ENCODE data around the gene IGFALS. TPM values are rescaled to one million over a fixed set of nuclear protein-coding genes. Genes with fewer than 3 reads are reported as not detected.

Gene IGFALS
- total and polyA plus RNA-seq, 2 experiments from 2014 or later = 0.16 TPM; not detected in 1

DNA sequence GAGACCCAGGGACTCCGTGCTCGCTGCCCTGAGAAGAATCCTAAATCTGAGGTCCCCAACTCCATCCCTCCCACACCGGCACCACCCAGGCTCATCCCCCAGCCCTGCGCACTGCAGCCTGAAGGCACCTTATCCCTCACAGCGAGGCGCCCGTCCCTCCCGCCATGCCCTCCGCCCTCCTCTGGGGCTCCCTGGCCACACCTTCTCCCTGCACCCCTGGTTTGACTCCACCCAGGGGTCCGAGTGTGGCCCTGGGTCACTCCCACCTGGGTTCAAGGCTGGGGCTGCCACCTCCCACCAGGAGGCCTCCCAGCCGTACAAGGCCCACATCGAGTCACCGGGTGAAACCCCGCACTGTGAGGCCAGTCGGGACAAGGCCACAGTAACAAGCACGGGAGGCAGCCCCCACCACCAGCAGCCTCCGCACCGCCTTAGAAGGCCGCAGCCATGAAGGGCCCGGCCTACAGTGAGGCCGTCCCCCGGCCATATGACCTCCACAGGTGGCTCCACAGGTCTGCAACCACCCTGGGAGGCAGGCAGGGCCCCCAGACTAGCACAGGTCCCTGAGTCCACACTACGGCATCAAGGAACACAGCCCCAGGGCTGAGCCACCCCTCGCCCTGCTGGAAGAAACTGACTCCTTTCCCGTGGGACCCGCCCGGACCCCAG lies 24.8 kb upstream of the IGFALS start (continued):
- TF ChIP-seq, protein P1, sequence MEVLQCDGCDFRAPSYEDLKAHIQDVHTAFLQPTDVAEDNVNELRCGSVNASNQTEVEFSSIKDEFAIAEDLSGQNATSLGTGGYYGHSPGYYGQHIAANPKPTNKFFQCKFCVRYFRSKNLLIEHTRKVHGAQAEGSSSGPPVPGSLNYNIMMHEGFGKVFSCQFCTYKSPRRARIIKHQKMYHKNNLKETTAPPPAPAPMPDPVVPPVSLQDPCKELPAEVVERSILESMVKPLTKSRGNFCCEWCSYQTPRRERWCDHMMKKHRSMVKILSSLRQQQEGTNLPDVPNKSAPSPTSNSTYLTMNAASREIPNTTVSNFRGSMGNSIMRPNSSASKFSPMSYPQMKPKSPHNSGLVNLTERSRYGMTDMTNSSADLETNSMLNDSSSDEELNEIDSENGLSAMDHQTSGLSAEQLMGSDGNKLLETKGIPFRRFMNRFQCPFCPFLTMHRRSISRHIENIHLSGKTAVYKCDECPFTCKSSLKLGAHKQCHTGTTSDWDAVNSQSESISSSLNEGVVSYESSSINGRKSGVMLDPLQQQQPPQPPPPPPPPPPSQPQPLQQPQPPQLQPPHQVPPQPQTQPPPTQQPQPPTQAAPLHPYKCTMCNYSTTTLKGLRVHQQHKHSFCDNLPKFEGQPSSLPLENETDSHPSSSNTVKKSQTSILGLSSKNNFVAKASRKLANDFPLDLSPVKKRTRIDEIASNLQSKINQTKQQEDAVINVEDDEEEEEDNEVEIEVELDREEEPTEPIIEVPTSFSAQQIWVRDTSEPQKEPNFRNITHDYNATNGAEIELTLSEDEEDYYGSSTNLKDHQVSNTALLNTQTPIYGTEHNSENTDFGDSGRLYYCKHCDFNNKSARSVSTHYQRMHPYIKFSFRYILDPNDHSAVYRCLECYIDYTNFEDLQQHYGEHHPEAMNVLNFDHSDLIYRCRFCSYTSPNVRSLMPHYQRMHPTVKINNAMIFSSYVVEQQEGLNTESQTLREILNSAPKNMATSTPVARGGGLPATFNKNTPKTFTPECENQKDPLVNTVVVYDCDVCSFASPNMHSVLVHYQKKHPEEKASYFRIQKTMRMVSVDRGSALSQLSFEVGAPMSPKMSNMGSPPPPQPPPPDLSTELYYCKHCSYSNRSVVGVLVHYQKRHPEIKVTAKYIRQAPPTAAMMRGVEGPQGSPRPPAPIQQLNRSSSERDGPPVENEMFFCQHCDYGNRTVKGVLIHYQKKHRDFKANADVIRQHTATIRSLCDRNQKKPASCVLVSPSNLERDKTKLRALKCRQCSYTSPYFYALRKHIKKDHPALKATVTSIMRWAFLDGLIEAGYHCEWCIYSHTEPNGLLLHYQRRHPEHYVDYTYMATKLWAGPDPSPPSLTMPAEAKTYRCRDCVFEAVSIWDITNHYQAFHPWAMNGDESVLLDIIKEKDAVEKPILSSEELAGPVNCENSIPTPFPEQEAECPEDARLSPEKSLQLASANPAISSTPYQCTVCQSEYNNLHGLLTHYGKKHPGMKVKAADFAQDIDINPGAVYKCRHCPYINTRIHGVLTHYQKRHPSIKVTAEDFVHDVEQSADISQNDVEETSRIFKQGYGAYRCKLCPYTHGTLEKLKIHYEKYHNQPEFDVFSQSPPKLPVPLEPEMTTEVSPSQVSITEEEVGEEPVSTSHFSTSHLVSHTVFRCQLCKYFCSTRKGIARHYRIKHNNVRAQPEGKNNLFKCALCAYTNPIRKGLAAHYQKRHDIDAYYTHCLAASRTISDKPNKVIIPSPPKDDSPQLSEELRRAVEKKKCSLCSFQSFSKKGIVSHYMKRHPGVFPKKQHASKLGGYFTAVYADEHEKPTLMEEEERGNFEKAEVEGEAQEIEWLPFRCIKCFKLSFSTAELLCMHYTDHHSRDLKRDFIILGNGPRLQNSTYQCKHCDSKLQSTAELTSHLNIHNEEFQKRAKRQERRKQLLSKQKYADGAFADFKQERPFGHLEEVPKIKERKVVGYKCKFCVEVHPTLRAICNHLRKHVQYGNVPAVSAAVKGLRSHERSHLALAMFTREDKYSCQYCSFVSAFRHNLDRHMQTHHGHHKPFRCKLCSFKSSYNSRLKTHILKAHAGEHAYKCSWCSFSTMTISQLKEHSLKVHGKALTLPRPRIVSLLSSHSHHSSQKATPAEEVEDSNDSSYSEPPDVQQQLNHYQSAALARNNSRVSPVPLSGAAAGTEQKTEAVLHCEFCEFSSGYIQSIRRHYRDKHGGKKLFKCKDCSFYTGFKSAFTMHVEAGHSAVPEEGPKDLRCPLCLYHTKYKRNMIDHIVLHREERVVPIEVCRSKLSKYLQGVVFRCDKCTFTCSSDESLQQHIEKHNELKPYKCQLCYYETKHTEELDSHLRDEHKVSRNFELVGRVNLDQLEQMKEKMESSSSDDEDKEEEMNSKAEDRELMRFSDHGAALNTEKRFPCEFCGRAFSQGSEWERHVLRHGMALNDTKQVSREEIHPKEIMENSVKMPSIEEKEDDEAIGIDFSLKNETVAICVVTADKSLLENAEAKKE (CRISPR knock-in tag; IDR thresholded peaks at IDR 0.05) = no peak
- TF ChIP-seq EZH2 (IDR thresholded peaks at IDR 0.05; ENCODE audit: low read depth, unreplicated experiment) (no peak), CREB1 (CRISPR knock-in tag; IDR thresholded peaks at IDR 0.05; ENCODE audit: low read depth) (no peak), ZNF114 (CRISPR knock-in tag; IDR thresholded peaks at IDR 0.05) (no peak), POLR2AphosphoS5 (IDR thresholded peaks at IDR 0.05; ENCODE audit: low read depth) (no peak)

DNA sequence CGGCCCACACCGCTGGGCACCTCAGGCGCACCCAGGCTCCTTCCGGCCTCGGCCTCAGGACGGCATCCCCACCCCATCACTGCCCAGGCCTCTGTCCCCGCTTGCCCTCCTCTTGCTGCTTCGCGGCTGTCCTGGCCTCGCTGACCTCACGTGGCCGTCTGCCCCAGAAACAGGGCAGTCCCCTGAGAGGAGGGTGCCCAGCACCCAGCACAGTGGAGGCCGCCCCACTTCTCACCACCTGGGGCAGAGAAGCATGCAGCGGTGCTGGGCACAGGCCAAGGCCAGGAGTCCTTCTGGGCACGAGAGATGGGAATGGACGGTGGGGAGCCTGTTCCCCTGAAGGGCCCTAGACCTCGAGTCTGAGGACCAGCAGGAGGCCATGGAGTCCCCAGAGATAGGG lies 24.2 kb upstream of the IGFALS start:
- H3K9me2 ChIP-seq (ENCODE audit: insufficient read depth) = no peaks in the 10 kb centered on the region
- no peaks in the 10 kb centered on the region for H3K27me3 ChIP-seq (ENCODE audit: insufficient read depth)
- peaks cover 4% of the 10 kb centered on the region for H3K27me3 Mint-ChIP-seq (ENCODE audit: insufficient read depth, low read depth, poor library complexity)
- no peaks in the 10 kb centered on the region for H3K36me3 ChIP-seq (ENCODE audit: insufficient read depth)
- no peak overlapping the region for H3K4me2 ChIP-seq
- ATAC-seq (no peak), DNase-seq (ENCODE audit: low spot score) (no peak)
- no peak overlapping the region for H3K4me3 ChIP-seq
- H4K20me1 ChIP-seq (replicated peaks; ENCODE audit: insufficient read depth) = no peaks in the 10 kb centered on the region; the same call in 1 of the 2 replicates
- H2AFZ ChIP-seq = no peak overlapping the region
- H3K27ac Mint-ChIP-seq = no peak overlapping the region
- H3K4me1 Mint-ChIP-seq = no peaks in the 10 kb centered on the region
- no peak overlapping the region for H3K4me3 Mint-ChIP-seq
- no peaks in the 10 kb centered on the region for H3K9me3 Mint-ChIP-seq
- H3K79me2 ChIP-seq (replicated peaks; ENCODE audit: insufficient read depth) = no peaks in the 10 kb centered on the region; the same call in 1 of the 2 replicates
- no peaks in the 10 kb centered on the region for H3K4me1 ChIP-seq (ENCODE audit: insufficient read depth)
- no peak overlapping the region for H3K27ac ChIP-seq (ENCODE audit: low read depth)
- H3K36me3 Mint-ChIP-seq (ENCODE audit: low read depth) = peaks cover 6% of the 10 kb centered on the region; the same call in 2 of the 3 replicates
- H3F3A ChIP-seq (replicated peaks; ENCODE audit: low read depth) = no peaks in the 10 kb centered on the region; the same call in 1 of the 2 replicates
- TF ChIP-seq, protein P2, sequence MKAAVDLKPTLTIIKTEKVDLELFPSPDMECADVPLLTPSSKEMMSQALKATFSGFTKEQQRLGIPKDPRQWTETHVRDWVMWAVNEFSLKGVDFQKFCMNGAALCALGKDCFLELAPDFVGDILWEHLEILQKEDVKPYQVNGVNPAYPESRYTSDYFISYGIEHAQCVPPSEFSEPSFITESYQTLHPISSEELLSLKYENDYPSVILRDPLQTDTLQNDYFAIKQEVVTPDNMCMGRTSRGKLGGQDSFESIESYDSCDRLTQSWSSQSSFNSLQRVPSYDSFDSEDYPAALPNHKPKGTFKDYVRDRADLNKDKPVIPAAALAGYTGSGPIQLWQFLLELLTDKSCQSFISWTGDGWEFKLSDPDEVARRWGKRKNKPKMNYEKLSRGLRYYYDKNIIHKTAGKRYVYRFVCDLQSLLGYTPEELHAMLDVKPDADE (IDR thresholded peaks at IDR 0.05) = no peak
- TF ChIP-seq JUNB (IDR thresholded peaks at IDR 0.05; ENCODE audit: unreplicated experiment) (no peak), CREB1 (CRISPR knock-in tag; IDR thresholded peaks at IDR 0.05; ENCODE audit: low read depth) (no peak), EZH2phosphoT487 (IDR thresholded peaks at IDR 0.05; ENCODE audit: unreplicated experiment) (no peak), NANOG (IDR thresholded peaks at IDR 0.05; ENCODE audit: borderline replicate concordance) (no peak), POLR2AphosphoS5 (IDR thresholded peaks at IDR 0.05; ENCODE audit: low read depth) (no peak), ZNF114 (CRISPR knock-in tag; IDR thresholded peaks at IDR 0.05) (no peak)
- TF ChIP-seq, protein P3, sequence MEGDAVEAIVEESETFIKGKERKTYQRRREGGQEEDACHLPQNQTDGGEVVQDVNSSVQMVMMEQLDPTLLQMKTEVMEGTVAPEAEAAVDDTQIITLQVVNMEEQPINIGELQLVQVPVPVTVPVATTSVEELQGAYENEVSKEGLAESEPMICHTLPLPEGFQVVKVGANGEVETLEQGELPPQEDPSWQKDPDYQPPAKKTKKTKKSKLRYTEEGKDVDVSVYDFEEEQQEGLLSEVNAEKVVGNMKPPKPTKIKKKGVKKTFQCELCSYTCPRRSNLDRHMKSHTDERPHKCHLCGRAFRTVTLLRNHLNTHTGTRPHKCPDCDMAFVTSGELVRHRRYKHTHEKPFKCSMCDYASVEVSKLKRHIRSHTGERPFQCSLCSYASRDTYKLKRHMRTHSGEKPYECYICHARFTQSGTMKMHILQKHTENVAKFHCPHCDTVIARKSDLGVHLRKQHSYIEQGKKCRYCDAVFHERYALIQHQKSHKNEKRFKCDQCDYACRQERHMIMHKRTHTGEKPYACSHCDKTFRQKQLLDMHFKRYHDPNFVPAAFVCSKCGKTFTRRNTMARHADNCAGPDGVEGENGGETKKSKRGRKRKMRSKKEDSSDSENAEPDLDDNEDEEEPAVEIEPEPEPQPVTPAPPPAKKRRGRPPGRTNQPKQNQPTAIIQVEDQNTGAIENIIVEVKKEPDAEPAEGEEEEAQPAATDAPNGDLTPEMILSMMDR (conservative IDR thresholded peaks at IDR 0.05; ENCODE audit: low read depth in 2 of 2) = no peak
- TF ChIP-seq, protein P4, sequence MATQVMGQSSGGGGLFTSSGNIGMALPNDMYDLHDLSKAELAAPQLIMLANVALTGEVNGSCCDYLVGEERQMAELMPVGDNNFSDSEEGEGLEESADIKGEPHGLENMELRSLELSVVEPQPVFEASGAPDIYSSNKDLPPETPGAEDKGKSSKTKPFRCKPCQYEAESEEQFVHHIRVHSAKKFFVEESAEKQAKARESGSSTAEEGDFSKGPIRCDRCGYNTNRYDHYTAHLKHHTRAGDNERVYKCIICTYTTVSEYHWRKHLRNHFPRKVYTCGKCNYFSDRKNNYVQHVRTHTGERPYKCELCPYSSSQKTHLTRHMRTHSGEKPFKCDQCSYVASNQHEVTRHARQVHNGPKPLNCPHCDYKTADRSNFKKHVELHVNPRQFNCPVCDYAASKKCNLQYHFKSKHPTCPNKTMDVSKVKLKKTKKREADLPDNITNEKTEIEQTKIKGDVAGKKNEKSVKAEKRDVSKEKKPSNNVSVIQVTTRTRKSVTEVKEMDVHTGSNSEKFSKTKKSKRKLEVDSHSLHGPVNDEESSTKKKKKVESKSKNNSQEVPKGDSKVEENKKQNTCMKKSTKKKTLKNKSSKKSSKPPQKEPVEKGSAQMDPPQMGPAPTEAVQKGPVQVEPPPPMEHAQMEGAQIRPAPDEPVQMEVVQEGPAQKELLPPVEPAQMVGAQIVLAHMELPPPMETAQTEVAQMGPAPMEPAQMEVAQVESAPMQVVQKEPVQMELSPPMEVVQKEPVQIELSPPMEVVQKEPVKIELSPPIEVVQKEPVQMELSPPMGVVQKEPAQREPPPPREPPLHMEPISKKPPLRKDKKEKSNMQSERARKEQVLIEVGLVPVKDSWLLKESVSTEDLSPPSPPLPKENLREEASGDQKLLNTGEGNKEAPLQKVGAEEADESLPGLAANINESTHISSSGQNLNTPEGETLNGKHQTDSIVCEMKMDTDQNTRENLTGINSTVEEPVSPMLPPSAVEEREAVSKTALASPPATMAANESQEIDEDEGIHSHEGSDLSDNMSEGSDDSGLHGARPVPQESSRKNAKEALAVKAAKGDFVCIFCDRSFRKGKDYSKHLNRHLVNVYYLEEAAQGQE (IDR thresholded peaks at IDR 0.05; ENCODE audit: unreplicated experiment) = no peak

Measured in GM23338 (cell line).